ENCODE results near the gene C1orf105. TPM values are rescaled to one million over a fixed set of nuclear protein-coding genes. Genes with fewer than 3 reads are reported as not detected.

The C1orf105 gene
- total RNA-seq, 1 experiment from 2014 or later: not detected

GRCh38 chr1:172472495-172472894, 52.0 kb downstream of the C1orf105 start:
- DNase-seq (ENCODE audit: low spot score): no peak
- Mint-ChIP-seq H3K4me3 (no peak overlapping the region), H3K36me3 (no peaks in the 10 kb centered on the region), H3K27ac (no peak overlapping the region), H3K4me1 (no peaks in the 10 kb centered on the region), H3K9me3 (no peaks in the 10 kb centered on the region), H3K27me3 (ENCODE audit: low read depth) (no peaks in the 10 kb centered on the region)
- ChIA-PET POLR2A (no interaction called here), CTCF (no interaction called here)
- TF ChIP-seq NR2C2 (CRISPR knock-in tag; IDR thresholded peaks at IDR 0.05): no peak
- TF ChIP-seq E2F4 (CRISPR knock-in tag; IDR thresholded peaks at IDR 0.05; ENCODE audit: borderline replicate concordance, low read depth): no peak
- TF ChIP-seq ERG (CRISPR knock-in tag; IDR thresholded peaks at IDR 0.05): no peak
- TF ChIP-seq ZNF263 (CRISPR knock-in tag; IDR thresholded peaks at IDR 0.05; ENCODE audit: low read depth): no peak
- no peak for TF ChIP-seq JAZF1 (CRISPR knock-in tag; IDR thresholded peaks at IDR 0.05)
- no peak for TF ChIP-seq TCF7 (CRISPR knock-in tag; IDR thresholded peaks at IDR 0.05; ENCODE audit: low read depth)
- no peak for TF ChIP-seq CREB1 (CRISPR knock-in tag; IDR thresholded peaks at IDR 0.05)
- TF ChIP-seq ESRRA (CRISPR knock-in tag; IDR thresholded peaks at IDR 0.05; ENCODE audit: borderline replicate concordance): no peak
- no peak for TF ChIP-seq ZNF232 (CRISPR knock-in tag; IDR thresholded peaks at IDR 0.05)
- no peak for TF ChIP-seq CTCF (IDR thresholded peaks at IDR 0.05)
- TF ChIP-seq GABPB1 (CRISPR knock-in tag; IDR thresholded peaks at IDR 0.05): no peak
- TF ChIP-seq MLX (CRISPR knock-in tag; IDR thresholded peaks at IDR 0.05): no peak
- no peak for TF ChIP-seq ATF1 (CRISPR knock-in tag; IDR thresholded peaks at IDR 0.05)
- no peak for TF ChIP-seq CBFB (CRISPR knock-in tag; IDR thresholded peaks at IDR 0.05; ENCODE audit: low read depth)
- TF ChIP-seq TP53 (CRISPR knock-in tag; IDR thresholded peaks at IDR 0.05): no peak
- no peak for TF ChIP-seq PRRX2 (CRISPR knock-in tag; IDR thresholded peaks at IDR 0.05)
- TF ChIP-seq JUN (CRISPR knock-in tag; IDR thresholded peaks at IDR 0.05): no peak
- no peak for TF ChIP-seq FOXP1 (CRISPR knock-in tag; IDR thresholded peaks at IDR 0.05; ENCODE audit: borderline replicate concordance)
- no peak for TF ChIP-seq EMX1 (CRISPR knock-in tag; IDR thresholded peaks at IDR 0.05)
- no peak for TF ChIP-seq ZNF416 (CRISPR knock-in tag; IDR thresholded peaks at IDR 0.05)
- no peak for ATAC-seq

- Mint-ChIP-seq H3K27ac (no peak overlapping the region), H3K4me3 (no peak overlapping the region), H3K4me1 (no peaks in the 10 kb centered on the region), H3K27me3 (ENCODE audit: low read depth) (no peaks in the 10 kb centered on the region), H3K9me3 (no peaks in the 10 kb centered on the region), H3K36me3 (no peaks in the 10 kb centered on the region)
- ChIA-PET POLR2A (no interaction called here), CTCF (no interaction called here)
- DNase-seq (ENCODE audit: low spot score) (no peak), ATAC-seq (no peak)
- TF ChIP-seq NFE2L1 (CRISPR knock-in tag; IDR thresholded peaks at IDR 0.05) (no peak), FOXP1 (CRISPR knock-in tag; IDR thresholded peaks at IDR 0.05; ENCODE audit: borderline replicate concordance) (no peak), ELF4 (CRISPR knock-in tag; IDR thresholded peaks at IDR 0.05; ENCODE audit: low read depth) (no peak), CBFB (CRISPR knock-in tag; IDR thresholded peaks at IDR 0.05; ENCODE audit: low read depth) (no peak), PRRX2 (CRISPR knock-in tag; IDR thresholded peaks at IDR 0.05) (no peak), ATF1 (CRISPR knock-in tag; IDR thresholded peaks at IDR 0.05) (no peak), ERG (CRISPR knock-in tag; IDR thresholded peaks at IDR 0.05) (no peak), GRHL2 (CRISPR knock-in tag; IDR thresholded peaks at IDR 0.05; ENCODE audit: insufficient replicate concordance, severe bottlenecking) (no peak), CREM (CRISPR knock-in tag; IDR thresholded peaks at IDR 0.05) (no peak), NR2C2 (CRISPR knock-in tag; IDR thresholded peaks at IDR 0.05) (no peak), E2F4 (CRISPR knock-in tag; IDR thresholded peaks at IDR 0.05; ENCODE audit: borderline replicate concordance, low read depth) (no peak), ZNF512 (CRISPR knock-in tag; IDR thresholded peaks at IDR 0.05; ENCODE audit: borderline replicate concordance) (no peak)
These were observed 52.8 kb downstream of the C1orf105 start for GRCh38 chr1:172473302-172473701.
